ENCODE results near the gene IL36G.

Gene IL36G

GRCh38 chr2:112985090-112985489 lies 7.3 kb downstream of the IL36G start:
- Histone ChIP-seq H3K4me1 (ENCODE audit: insufficient read depth, low read length) (no peaks in the 10 kb centered on the region), H3K27ac (ENCODE audit: low read length) (no peak overlapping the region), H3K79me2 (ENCODE audit: insufficient read depth, low read length) (no peaks in the 10 kb centered on the region), H3K4me2 (ENCODE audit: insufficient read depth, low read length) (no peak overlapping the region), H3K9me3 (ENCODE audit: insufficient read depth, low read length, severe bottlenecking) (no peaks in the 10 kb centered on the region), H3K36me3 (ENCODE audit: insufficient read depth, low read length) (no peaks in the 10 kb centered on the region), H4K20me1 (ENCODE audit: insufficient read depth, low read length) (no peaks in the 10 kb centered on the region), H3K27me3 (ENCODE audit: insufficient read depth, low read length, poor library complexity) (peaks cover 6% of the 10 kb centered on the region), H3K4me3 (ENCODE audit: low read depth in 1 of 2, low read length in 2 of 2) (no peak overlapping the region), H2AFZ (ENCODE audit: low read depth, low read length) (no peak overlapping the region), H3K9ac (ENCODE audit: low read depth, low read length) (no peak overlapping the region)
- TF ChIP-seq CTCF (IDR thresholded peaks at IDR 0.05; ENCODE audit: borderline replicate concordance, extremely low read depth, low read length, poor library complexity, severe bottlenecking) (no peak), EZH2 (IDR thresholded peaks at IDR 0.05; ENCODE audit: borderline replicate concordance, low read depth, low read length, severe bottlenecking) (no peak)
- DNase-seq (peak; percentile 25), ATAC-seq (ENCODE audit: insufficient read depth, low read depth) (peak; percentile 87)

GRCh38 chr2:112989611-112990010 lies 11.8 kb downstream of the IL36G start:
- ATAC-seq (ENCODE audit: insufficient read depth, low read depth), result no peak
- no peak overlapping the region for H3K4me3 ChIP-seq (ENCODE audit: low read depth in 1 of 2, low read length in 2 of 2)

DNA sequence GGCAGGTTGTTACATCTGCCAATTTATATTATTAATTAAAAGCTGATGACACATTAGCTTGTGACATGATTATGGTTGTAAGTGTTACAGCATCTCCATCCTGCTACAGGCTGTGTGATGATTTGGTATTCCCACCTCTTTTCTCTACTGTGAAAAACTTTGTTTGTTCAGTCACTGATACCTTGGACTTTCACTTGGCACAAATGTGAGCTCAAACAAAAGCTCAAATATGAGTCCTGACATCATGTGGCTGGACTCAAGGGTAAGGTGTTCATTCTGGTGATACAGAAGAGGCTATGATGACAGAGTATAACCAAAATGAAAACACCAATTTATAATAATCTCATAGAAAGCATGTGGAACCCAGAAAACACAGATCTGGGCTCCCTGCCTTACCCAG lies 16.0 kb downstream of the IL36G start:
- H3K79me2 ChIP-seq (ENCODE audit: insufficient read depth, low read length), result no peaks in the 10 kb centered on the region
- no peaks in the 10 kb centered on the region for H3K27me3 ChIP-seq (ENCODE audit: insufficient read depth, low read length, poor library complexity)
- H3K4me3 ChIP-seq (ENCODE audit: low read depth in 1 of 2, low read length in 2 of 2), result no peak overlapping the region
- TF ChIP-seq EZH2 (IDR thresholded peaks at IDR 0.05; ENCODE audit: borderline replicate concordance, low read depth, low read length, severe bottlenecking) (no peak), CTCF (IDR thresholded peaks at IDR 0.05; ENCODE audit: borderline replicate concordance, extremely low read depth, low read length, poor library complexity, severe bottlenecking) (no peak)
- no peaks in the 10 kb centered on the region for H3K36me3 ChIP-seq (ENCODE audit: insufficient read depth, low read length)
- ATAC-seq (ENCODE audit: insufficient read depth, low read depth) (no peak), DNase-seq (no peak)
- H4K20me1 ChIP-seq (ENCODE audit: insufficient read depth, low read length), result no peaks in the 10 kb centered on the region
- no peak overlapping the region for H3K4me2 ChIP-seq (ENCODE audit: insufficient read depth, low read length)
- no peak overlapping the region for H3K9ac ChIP-seq (ENCODE audit: low read depth, low read length)
- peaks cover 23% of the 10 kb centered on the region for H3K4me1 ChIP-seq (ENCODE audit: insufficient read depth, low read length)
- H2AFZ ChIP-seq (ENCODE audit: low read depth, low read length), result no peak overlapping the region
- H3K9me3 ChIP-seq (ENCODE audit: insufficient read depth, low read length, severe bottlenecking), result peaks cover 1% of the 10 kb centered on the region
- no peak overlapping the region for H3K27ac ChIP-seq (ENCODE audit: low read length)

More at GRCh38 chr2:112989611-112990010, 11.8 kb downstream of the IL36G start:
- H3K9ac ChIP-seq (ENCODE audit: low read depth, low read length), result no peak overlapping the region
- H2AFZ ChIP-seq (ENCODE audit: low read depth, low read length), result no peak overlapping the region
- H3K9me3 ChIP-seq (ENCODE audit: insufficient read depth, low read length, severe bottlenecking), result peaks cover 1% of the 10 kb centered on the region
- no peak for DNase-seq
- no peak overlapping the region for H3K4me2 ChIP-seq (ENCODE audit: insufficient read depth, low read length)
- no peaks in the 10 kb centered on the region for H3K79me2 ChIP-seq (ENCODE audit: insufficient read depth, low read length)
- no peaks in the 10 kb centered on the region for H3K36me3 ChIP-seq (ENCODE audit: insufficient read depth, low read length)
- no peaks in the 10 kb centered on the region for H3K4me1 ChIP-seq (ENCODE audit: insufficient read depth, low read length)
- no peaks in the 10 kb centered on the region for H4K20me1 ChIP-seq (ENCODE audit: insufficient read depth, low read length)
- TF ChIP-seq EZH2 (IDR thresholded peaks at IDR 0.05; ENCODE audit: borderline replicate concordance, low read depth, low read length, severe bottlenecking) (no peak), CTCF (IDR thresholded peaks at IDR 0.05; ENCODE audit: borderline replicate concordance, extremely low read depth, low read length, poor library complexity, severe bottlenecking) (no peak)
- no peaks in the 10 kb centered on the region for H3K27me3 ChIP-seq (ENCODE audit: insufficient read depth, low read length, poor library complexity)
- no peak overlapping the region for H3K27ac ChIP-seq (ENCODE audit: low read length)

DNA sequence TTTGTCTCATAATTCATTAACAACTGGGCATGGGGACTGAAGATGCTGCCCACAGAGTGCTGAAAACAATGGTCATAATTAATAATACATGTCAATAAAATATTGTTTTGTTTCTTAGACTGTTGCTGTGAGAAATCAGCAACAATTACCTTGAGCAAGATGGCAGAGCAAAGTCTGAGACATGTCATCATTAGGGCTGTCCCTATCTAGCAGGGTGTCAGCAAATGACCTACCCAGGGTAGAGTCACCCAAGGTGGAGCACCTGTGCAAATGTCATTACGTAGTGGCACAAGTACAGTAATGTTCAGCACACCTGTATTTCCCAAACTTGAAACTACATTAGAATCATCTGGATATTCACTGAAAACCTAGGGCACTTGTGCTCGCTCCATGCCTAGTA lies 16.8 kb downstream of the IL36G start:
- DNase-seq, result no peak
- TF ChIP-seq EZH2 (IDR thresholded peaks at IDR 0.05; ENCODE audit: borderline replicate concordance, low read depth, low read length, severe bottlenecking) (no peak), CTCF (IDR thresholded peaks at IDR 0.05; ENCODE audit: borderline replicate concordance, extremely low read depth, low read length, poor library complexity, severe bottlenecking) (no peak)
- no peaks in the 10 kb centered on the region for H3K27me3 ChIP-seq (ENCODE audit: insufficient read depth, low read length, poor library complexity)

More for the DNA sequence above, 16.8 kb downstream of the IL36G start:
- Histone ChIP-seq H3K9me3 (ENCODE audit: insufficient read depth, low read length, severe bottlenecking) (peaks cover 1% of the 10 kb centered on the region), H3K79me2 (ENCODE audit: insufficient read depth, low read length) (no peaks in the 10 kb centered on the region), H3K4me3 (ENCODE audit: low read depth in 1 of 2, low read length in 2 of 2) (no peak overlapping the region), H4K20me1 (ENCODE audit: insufficient read depth, low read length) (no peaks in the 10 kb centered on the region), H3K4me1 (ENCODE audit: insufficient read depth, low read length) (peaks cover 23% of the 10 kb centered on the region), H3K36me3 (ENCODE audit: insufficient read depth, low read length) (no peaks in the 10 kb centered on the region), H3K27ac (ENCODE audit: low read length) (no peak overlapping the region), H3K9ac (ENCODE audit: low read depth, low read length) (no peak overlapping the region), H3K4me2 (ENCODE audit: insufficient read depth, low read length) (no peak overlapping the region), H2AFZ (ENCODE audit: low read depth, low read length) (no peak overlapping the region)
- ATAC-seq (ENCODE audit: insufficient read depth, low read depth), result no peak

Data from DND-41 (cell line).